ENCODE data around the gene ADAMTSL5. TPM values are rescaled to one million over a fixed set of nuclear protein-coding genes. Genes with fewer than 3 reads are reported as not detected.

ADAMTSL5 gene
- total and polyA plus RNA-seq, 2 of the 8 experiments (the other 6 are each of a cell fraction or from before 2014, with no cell fraction given) = 0.82 to 0.99 TPM

GRCh38 chr19:1471515-1472160 is 41.2 kb downstream of the ADAMTSL5 start:
- no peak overlapping the region for H3K27ac ChIP-seq (ENCODE audit: low read depth, low read length)
- no peak overlapping the region for H4K91ac ChIP-seq (replicated peaks; ENCODE audit: insufficient read length, low read length)
- no peak overlapping the region for H2BK120ac ChIP-seq (replicated peaks; ENCODE audit: low read depth, low read length)
- CTCF ChIA-PET (ENCODE audit: partially characterized antibody) = interaction anchor here (0.7 to 1.9 kb wide), 10 partner anchors 8 to 188 kb away, joined by 3 to 10 read pairs (median 4); no protein-coding TSS in a partner anchor
- peaks cover 10% of the 10 kb centered on the region; the same call in 1 of the 2 replicates for H3K23me2 ChIP-seq (ENCODE audit: low read depth, low read length)
- H2BK5ac ChIP-seq (ENCODE audit: low read depth, low read length) = 0 out of 2 replicates have a peak overlapping the region, but pooled peaks have one; percentile 24
- H3K14ac ChIP-seq (ENCODE audit: insufficient read length) = no peak overlapping the region
- POLR2A ChIA-PET (ENCODE audit: partially characterized antibody) = interaction anchor here (0.8 to 2.5 kb wide), 13 partner anchors 14 to 202 kb away, joined by 3 to 11 read pairs (median 4); partner anchors contain the start of genes ADAMTSL5 and CIRBP
- no peak overlapping the region for H2BK12ac ChIP-seq (ENCODE audit: low read depth, low read length)
- H2BK15ac ChIP-seq (ENCODE audit: low read length) = no peak overlapping the region
- no peak overlapping the region for H3K56ac ChIP-seq (replicated peaks; ENCODE audit: insufficient read length, low read depth, low read length)
- H3K79me2 ChIP-seq (ENCODE audit: control insufficient read depth in 1 of 2, insufficient read depth in 2 of 2, low read length in 2 of 2) = no peaks in the 10 kb centered on the region
- TF ChIP-seq CBX5 (IDR thresholded peaks at IDR 0.05; ENCODE audit: low read depth, low read length) = no peak
- TF ChIP-seq, protein P1, sequence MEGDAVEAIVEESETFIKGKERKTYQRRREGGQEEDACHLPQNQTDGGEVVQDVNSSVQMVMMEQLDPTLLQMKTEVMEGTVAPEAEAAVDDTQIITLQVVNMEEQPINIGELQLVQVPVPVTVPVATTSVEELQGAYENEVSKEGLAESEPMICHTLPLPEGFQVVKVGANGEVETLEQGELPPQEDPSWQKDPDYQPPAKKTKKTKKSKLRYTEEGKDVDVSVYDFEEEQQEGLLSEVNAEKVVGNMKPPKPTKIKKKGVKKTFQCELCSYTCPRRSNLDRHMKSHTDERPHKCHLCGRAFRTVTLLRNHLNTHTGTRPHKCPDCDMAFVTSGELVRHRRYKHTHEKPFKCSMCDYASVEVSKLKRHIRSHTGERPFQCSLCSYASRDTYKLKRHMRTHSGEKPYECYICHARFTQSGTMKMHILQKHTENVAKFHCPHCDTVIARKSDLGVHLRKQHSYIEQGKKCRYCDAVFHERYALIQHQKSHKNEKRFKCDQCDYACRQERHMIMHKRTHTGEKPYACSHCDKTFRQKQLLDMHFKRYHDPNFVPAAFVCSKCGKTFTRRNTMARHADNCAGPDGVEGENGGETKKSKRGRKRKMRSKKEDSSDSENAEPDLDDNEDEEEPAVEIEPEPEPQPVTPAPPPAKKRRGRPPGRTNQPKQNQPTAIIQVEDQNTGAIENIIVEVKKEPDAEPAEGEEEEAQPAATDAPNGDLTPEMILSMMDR (IDR thresholded peaks at IDR 0.05; ENCODE audit: control extremely low read depth in 1 of 3, insufficient read depth in 1 of 3, low read depth in 1 of 3, low read length in 3 of 3) = peak in 2 of 3 experiments; percentile 34 to 41; a peak in 2 of 4 replicates
- peak; percentile 27; the same call in 1 of the 2 replicates for TF ChIP-seq MAX (IDR thresholded peaks at IDR 0.05)
- H3K23ac ChIP-seq (ENCODE audit: insufficient read length) = no peak overlapping the region
- FAIRE-seq (no peak), DNase-seq (ENCODE audit: low read depth in 1 of 2, low spot score in 2 of 2) (no peak)
- no peak overlapping the region; the same call in none of the 2 replicates for H4K8ac ChIP-seq (ENCODE audit: extremely low read depth, insufficient read depth, low read length)
- H3K4me3 ChIP-seq (ENCODE audit: extremely low read depth in 1 of 4, insufficient read depth in 2 of 4, low read depth in 3 of 4, low read length in 4 of 4) = peak overlapping the region in 1 of 4 experiments; percentile 56; a peak in 2 of 8 replicates
- no peak overlapping the region for H2BK20ac ChIP-seq (ENCODE audit: low read length)
- no peak overlapping the region for H4K5ac ChIP-seq (ENCODE audit: insufficient read length, low read depth, low read length)
- no peak overlapping the region for H3K18ac ChIP-seq (ENCODE audit: extremely low read depth, low read length)
- H3K79me1 ChIP-seq (ENCODE audit: low read depth, low read length) = peaks cover 2% of the 10 kb centered on the region; the same call in 1 of the 2 replicates
- peak overlapping the region; percentile 86 to 91; a peak in 3 of 4 replicates for H3K4me2 ChIP-seq (ENCODE audit: insufficient read depth in 1 of 2, low read depth in 2 of 2, low read length in 2 of 2)
- peaks cover 23 to 55% of the 10 kb centered on the region in 2 experiments for H4K20me1 ChIP-seq (replicated peaks in 1 of 2; ENCODE audit: control insufficient read depth in 1 of 2, insufficient read depth in 2 of 2, low read length in 2 of 2)
- H3K9me3 ChIP-seq (ENCODE audit: insufficient read depth in 2 of 2, low read depth in 1 of 2, low read length in 1 of 2) = no peaks in the 10 kb centered on the region; a peak in 1 of 4 replicates
- H2AK5ac ChIP-seq (ENCODE audit: low read depth, low read length) = no peak overlapping the region
- H3K36me3 ChIP-seq (ENCODE audit: control insufficient read depth in 2 of 4, insufficient read depth in 4 of 4, low read length in 3 of 4) = peaks cover 0 to 32% (median 0%) of the 10 kb centered on the region in 4 experiments; a peak in 2 of 8 replicates
- H3K4ac ChIP-seq (replicated peaks; ENCODE audit: insufficient read length, low read depth, low read length) = no peak overlapping the region
- 38% methylated on average over 20 of the region's 24 CpGs; no CpG with 5 or more reads in 1 of the 2 experiments for WGBS, 2 experiments (ENCODE audit: extremely low coverage in 1 of 2, insufficient coverage in 1 of 2, insufficient read length in 1 of 2, insufficient replicate concordance in 2 of 2, low coverage in 1 of 2, low lambda C conversion rate in 2 of 2, missing lambda C conversion rate in 1 of 2)
- H3K9ac ChIP-seq (replicated peaks in 1 of 4; ENCODE audit: extremely low read depth in 1 of 4, low read depth in 3 of 4, low read length in 3 of 4) = no peak overlapping the region
- no peak overlapping the region for H2AFZ ChIP-seq (ENCODE audit: low read length)
- peaks cover 47 to 67% (median 65%) of the 10 kb centered on the region in 4 experiments for H3K27me3 ChIP-seq (replicated peaks in 1 of 4; ENCODE audit: control insufficient read depth in 3 of 4, extremely low read depth in 1 of 4, insufficient read depth in 3 of 4, low read length in 3 of 4)
- H3K4me1 ChIP-seq (replicated peaks in 1 of 4; ENCODE audit: control insufficient read depth in 3 of 4, insufficient read depth in 4 of 4, low read length in 3 of 4) = peaks cover 0 to 40% (median 19%) of the 10 kb centered on the region in 4 experiments; a peak in 5 of 7 replicates
